Lower leg skin (tissue), 3 donors: ENCODE results near the gene PLEKHG3.

Experiments
- POLR2A ChIP-seq, 2 donors: fragments of 450-650 bp; IDR thresholded peaks; one replicate each; pipeline ENCODE4 v1.6.1; 2016 to 2017; ENCODE audit warnings: antibody characterized with exemption in 2 of 2, mild to moderate bottlenecking in 1 of 2, moderate library complexity in 1 of 2
- TF ChIP-seq, protein P1 (sequence below), 3 donors: fragments of 450-650 bp; IDR thresholded peaks; one replicate each; pipeline ENCODE4 v1.5.1; 2016; ENCODE audit warnings: antibody characterized with exemption in 3 of 3, mild to moderate bottlenecking in 3 of 3, moderate library complexity in 2 of 3

DNA sequence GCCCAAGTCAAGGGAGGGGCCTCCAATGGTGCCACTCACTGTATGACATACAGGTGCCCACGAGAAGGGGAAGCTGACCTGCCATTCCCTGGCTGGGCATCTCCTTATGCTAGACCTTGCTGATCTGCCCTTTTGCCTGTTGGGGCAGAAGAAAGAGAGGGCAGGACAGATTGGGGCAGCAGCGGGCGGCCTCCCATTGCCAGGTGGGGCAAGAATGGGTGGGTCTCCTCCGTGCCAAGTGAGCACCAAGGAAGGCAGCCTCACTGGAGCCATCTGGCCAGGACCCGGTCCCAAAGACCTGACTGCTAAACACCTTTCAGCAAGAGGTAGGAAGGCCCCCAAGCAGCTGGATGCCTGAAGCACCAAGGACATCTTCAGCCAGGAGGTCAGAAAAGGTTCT lies 50.5 kb downstream of the PLEKHG3 start:
- TF ChIP-seq, protein P1, sequence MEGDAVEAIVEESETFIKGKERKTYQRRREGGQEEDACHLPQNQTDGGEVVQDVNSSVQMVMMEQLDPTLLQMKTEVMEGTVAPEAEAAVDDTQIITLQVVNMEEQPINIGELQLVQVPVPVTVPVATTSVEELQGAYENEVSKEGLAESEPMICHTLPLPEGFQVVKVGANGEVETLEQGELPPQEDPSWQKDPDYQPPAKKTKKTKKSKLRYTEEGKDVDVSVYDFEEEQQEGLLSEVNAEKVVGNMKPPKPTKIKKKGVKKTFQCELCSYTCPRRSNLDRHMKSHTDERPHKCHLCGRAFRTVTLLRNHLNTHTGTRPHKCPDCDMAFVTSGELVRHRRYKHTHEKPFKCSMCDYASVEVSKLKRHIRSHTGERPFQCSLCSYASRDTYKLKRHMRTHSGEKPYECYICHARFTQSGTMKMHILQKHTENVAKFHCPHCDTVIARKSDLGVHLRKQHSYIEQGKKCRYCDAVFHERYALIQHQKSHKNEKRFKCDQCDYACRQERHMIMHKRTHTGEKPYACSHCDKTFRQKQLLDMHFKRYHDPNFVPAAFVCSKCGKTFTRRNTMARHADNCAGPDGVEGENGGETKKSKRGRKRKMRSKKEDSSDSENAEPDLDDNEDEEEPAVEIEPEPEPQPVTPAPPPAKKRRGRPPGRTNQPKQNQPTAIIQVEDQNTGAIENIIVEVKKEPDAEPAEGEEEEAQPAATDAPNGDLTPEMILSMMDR (IDR thresholded peaks at IDR 0.05) = no peak
- no peak for TF ChIP-seq POLR2A (IDR thresholded peaks at IDR 0.05)
